CD1c-positive myeloid dendritic cell (primary cell): ENCODE data around the gene CHKB.
"Not testable (repeated sequence)": the region's sequence is repeated elsewhere in the genome, so short reads cannot be mapped to it uniquely, and the experiment has no call there.

Experiments
- DNase-seq: peaks from one replicate; pipeline ENCODE4 v3.0.0-alpha.2; 2016; ENCODE audit errors: extremely low spot score

The CHKB gene, protein sequence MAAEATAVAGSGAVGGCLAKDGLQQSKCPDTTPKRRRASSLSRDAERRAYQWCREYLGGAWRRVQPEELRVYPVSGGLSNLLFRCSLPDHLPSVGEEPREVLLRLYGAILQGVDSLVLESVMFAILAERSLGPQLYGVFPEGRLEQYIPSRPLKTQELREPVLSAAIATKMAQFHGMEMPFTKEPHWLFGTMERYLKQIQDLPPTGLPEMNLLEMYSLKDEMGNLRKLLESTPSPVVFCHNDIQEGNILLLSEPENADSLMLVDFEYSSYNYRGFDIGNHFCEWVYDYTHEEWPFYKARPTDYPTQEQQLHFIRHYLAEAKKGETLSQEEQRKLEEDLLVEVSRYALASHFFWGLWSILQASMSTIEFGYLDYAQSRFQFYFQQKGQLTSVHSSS

DNA sequence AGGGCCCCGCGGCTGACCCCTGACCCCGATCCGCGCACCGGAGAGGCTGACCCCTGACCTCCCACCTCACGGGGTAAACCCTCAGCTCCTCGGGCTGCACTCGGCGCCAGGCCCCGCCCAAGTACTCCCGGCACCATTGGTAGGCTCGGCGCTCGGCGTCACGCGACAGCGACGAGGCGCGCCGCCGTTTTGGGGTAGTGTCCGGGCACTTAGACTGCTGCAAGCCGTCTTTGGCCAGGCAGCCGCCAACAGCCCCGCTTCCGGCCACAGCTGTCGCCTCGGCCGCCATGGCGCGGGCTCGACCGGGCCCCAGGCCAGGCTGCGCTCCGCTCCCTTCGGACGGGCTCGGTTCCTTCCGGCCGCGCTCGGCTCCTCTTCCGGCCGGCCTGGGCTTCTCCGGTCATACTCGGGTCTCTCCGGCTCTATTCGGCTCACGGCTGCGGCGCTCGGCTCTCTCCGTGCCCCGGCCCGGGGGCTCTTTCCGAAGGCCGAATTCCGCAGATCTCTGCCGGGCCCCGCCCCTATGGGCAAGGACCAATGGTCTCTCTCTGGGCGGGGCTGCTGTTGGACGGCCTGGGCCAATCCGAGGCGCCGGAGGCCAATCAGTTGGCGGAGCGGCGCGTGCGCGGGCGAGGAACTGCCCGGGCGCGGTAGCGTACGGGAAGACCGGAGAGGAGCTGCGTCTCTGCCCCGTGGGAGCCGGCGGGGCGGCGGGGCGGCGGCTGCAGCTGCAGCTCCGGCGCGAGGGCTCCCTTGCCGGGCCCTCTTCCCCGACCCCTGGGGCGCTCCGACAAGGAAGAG lies at the start of gene CHKB:
CHKB (minus strand) TSS at position 357 of the 801 bp plus-strand sequence; CDS start at position 289, 68 bp downstream.
- DNase-seq: peak; percentile 99

DNA sequence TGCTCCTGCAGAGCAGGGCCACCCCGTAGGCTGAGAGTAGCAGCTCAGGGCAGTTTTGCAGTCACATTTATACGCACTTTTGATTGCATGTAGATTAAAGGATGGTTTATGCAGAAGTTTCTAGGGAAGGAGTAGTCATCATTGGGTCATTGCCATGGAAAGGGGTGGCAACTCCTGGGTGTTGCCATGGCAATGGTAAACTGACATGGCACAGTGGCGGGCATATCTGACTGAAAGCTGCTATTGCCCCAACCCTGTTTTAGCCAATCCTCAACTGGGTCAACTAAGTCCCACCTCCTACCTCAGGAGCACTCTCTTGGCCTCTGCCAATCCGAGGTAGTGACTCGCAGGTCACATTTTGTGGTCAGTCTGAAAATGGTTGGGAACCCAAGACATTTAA lies 47.7 kb upstream of the CHKB start:
- peak; percentile 26 for DNase-seq

DNA sequence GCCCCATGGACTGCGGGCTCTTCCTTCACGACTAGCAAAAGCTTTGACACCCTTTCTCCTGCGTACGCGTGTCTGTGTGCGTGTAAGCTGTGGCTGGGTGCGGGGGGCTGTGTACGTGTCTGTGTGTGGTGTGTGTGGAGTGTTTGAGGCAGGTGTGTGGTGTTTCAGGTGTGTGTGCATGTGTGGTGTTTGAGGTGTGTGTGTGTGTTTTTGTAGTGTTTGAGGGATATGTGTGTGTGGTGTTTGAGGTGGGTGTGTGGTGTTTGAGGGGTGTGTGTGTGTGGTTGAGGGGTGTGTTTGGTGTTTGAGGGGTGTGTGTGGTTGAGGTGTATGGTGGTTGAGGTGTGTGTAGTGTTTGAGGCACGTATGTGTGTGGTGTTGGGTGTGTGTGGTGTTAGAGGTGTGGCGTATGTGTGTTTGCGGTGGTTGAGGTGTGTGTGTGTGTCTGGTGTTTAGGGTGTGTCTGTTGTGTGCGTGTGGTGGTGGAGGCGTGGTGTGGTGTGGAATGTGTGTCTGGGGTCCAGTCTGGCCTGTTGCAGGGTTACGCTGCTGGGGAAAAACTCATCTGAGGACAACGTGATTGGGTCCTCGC lies 46.0 kb upstream of the CHKB start:
- no peak for DNase-seq

DNA sequence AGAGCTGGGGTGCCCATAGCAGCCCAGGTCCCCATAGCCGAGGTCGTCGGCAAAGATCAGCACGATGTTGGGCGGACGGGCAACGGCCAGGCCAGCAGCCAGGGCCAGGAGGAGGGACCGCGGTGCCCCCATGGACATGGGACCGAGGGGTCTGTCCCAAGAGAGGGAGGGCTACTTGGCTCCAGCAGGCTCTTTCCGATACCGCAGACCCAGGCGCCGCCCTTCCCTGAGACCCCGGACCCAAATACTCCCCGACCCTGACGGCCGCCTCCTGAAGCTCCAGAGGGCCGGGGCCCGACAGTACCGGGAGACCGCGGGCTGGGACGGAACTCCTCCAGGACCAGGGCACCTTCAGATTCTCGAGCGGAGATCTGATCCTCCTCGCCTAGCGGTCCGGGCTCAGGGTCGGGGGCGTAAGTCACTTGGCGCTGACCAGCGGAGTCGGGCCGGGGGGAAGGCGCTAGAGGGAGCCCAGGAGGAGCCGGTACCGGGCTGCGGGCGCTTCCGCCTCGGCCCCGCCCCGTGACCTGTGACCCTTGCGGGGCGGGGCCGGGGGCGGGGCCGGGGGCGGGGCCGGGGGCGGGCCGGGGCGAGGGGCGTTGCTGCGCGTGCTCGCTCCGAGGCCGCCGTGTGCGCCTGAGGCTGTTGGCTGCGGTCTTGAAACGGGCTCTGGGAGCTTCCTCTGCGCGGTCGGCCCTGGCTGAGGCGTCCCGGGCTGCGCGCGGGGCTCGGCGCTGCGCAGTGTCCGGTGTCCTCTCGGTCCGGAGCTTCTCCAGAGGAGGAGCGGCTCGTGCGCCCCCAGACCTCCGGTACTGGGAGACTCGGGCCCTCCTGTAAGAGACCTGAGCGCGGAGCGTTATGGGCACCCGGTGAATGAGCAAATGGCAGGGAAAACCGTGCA lies 45.2 kb upstream of the CHKB start, which contains the start of gene ARSA:
ARSA (minus strand) TSS at position 511 of the 901 bp plus-strand sequence; CDS start at position 138, 373 bp downstream.
- peak; percentile 91 for DNase-seq

DNA sequence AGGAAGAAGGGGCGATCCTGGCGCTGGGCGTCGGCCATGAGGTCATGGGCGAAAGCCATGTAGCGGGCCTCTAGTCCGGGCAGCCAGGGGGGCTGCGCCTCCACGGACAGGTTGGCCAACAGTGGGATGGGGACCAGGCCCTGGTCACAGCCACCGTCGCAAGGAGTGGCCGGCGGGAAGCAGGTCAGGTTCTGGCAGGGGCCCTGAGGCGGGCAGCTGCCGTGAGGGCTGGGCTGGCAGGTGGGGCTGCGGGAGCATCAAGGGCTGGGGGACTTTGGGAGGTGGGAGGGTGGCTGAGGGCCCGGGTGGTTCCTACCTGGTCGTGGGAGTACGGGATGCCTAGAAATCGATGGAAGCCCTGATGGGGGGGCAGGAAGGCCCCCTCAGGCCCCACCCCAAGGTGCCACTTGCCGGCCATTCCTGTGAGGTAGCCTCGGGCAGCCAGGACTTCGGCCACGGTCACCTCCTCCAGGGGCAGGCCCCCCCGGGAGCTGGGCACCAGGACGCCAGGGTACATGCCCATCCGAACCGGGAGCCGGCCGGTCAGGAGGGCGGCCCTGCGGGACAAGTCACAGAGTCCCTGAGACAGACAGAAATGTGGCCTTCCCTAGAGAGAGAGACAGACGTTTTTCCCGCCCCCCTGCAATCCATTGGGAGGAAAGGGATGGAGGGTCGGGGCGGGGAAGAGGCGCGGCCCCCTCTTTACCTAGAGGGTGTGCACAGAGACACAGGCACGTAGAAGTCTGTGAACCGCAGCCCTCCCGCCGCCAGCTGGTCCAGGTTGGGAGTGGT lies 44.4 kb upstream of the CHKB start:
- no peak for DNase-seq

DNA sequence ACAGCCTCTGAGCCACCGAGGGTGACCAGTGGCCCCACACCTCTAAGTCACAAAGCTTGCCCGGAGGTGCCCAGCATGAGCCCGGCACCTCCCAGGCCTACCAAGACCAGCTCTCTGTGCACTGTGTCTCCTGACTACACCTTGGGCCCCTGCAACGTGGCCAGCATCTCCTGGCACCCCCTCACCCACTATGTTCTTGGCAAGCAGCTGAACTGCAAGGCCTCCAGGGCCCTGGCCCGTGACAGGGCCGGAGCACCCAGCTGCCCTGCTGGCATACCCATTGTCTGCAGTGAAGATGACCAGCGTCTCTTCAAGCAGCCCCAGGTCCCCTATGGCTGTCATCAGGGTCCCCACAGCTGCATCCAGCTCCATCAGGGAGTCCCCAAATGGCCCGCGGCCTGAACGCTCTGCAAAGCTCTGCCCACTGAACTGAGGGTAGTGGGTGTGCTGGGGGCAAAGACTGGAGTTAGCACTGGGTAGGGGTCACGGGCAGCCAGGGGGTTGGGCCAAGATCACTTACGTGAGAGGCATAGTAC lies 43.7 kb upstream of the CHKB start:
- DNase-seq: no peak

DNA sequence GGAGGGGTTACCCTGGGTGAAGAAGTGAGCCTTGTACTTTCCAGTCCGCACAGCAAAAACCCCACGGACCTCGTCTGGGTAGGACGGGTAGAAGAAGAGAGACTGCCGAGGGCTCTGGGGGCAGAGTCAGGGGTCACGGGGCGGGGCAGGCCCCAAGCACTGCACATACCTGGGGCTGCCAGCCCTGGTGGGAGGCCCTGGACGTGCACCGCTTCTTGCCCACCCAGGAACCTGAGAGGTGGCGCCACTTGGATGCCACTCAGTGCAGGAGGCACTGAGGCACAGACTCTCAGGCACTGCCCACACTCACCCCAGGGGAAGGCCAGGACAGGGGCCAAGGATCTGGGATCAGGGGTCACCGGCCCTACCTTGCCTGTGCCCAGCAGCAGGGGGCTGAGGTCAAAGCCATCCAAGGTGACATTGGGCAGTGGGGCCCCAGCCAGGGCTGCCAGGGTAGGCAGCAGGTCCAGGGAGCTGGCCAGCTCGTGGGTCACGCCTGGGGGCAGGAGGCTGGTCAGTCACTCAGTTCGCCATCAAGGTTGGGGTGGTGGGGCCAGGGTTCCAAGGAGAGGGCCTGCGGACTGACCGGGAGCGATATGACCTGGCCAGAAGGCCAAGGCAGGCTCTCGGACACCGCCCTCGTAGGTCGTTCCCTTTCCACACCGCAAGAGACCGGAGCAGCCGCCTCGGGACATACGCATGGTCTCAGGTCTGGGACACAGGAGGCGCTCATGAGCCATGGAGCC lies 43.1 kb upstream of the CHKB start:
- DNase-seq: no peak

DNA sequence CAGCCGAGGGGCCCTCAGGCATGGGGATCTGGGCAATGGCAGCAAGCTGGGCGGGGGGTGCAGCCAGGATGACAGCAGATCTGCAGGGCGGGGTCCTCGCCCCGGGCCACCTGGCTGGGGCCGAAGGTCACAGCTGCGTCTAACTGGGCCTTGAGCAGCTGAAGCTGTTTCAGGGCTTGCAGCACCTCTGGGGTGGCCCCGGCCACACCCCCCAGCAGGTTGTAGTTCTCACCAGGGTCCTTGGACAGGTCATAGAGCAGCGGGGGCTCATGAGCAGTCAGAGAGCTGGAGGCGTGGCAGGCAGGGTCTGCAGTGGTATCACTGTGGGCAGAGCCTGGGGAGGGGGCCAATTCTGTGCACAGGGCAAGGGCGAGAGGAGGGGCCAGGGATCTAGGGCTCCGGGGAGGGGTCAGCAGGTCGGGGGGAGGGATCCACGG lies 42.5 kb upstream of the CHKB start:
- no peak for DNase-seq

DNA sequence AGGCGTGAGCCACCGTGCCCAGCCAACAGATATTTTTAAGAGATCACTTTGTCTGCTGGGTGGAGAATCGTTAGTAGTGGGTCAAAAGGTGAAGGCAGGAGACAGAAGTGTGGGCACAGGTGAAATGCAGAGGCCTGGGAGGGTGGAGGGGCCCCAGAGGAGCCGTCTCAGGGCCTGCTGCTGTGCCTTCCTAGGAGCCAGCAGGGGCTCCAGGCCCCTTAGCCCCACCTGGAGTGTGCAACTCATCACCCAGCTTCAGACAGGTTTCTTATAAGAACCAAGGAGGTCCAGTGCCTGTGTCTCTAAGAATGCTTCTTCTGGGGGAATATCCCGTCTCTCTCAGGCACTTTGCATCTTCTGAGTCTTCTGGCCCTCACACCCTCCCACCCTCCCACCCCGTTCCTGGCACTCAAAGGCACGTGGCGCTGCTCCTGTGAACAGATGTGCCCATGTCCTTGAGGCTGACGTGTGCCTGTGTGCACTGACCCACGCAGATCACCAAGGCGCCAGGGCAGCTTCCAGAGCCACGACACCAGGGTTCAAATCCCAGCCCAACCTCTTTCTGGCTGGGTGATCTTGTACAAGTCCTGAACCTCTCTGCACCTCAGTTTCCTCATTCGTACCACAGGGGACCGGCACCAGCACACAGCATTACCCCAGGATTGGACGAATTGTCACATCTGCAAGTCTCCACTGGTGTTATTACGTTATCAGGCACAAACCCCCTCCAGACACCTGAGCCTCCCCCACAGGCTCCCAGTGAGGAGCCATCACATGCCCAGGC lies 41.9 kb upstream of the CHKB start:
- DNase-seq: no peak

DNA sequence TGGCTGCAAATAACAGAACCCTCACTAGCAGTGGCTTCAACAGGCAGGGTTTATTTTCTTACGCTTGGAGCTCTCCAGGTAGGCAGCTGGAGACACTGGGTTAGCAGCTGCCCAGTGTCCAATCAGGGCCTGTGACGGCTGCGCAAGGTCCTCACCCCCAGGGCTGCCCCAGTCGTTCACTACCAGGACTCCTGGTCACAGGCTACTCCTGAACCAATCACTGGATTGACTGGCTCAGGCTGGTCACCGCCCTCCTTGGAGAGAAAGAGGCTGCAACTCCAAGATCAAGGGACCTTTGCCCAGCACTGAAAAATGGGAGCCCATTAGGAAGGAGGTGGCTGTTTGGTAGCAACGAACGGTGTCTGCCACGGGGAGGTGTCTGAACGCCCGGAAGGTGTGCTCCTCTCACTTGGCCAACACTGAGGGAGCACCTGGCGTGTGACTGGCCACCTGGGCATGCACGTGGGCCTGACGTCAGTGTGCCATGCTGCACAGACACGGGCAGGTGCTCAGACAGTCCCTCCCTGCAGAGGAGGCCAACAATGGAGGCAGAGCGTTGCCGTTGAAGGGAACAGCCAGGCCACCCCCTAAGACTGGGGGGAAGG lies 40.2 kb upstream of the CHKB start:
- DNase-seq: no peak

DNA sequence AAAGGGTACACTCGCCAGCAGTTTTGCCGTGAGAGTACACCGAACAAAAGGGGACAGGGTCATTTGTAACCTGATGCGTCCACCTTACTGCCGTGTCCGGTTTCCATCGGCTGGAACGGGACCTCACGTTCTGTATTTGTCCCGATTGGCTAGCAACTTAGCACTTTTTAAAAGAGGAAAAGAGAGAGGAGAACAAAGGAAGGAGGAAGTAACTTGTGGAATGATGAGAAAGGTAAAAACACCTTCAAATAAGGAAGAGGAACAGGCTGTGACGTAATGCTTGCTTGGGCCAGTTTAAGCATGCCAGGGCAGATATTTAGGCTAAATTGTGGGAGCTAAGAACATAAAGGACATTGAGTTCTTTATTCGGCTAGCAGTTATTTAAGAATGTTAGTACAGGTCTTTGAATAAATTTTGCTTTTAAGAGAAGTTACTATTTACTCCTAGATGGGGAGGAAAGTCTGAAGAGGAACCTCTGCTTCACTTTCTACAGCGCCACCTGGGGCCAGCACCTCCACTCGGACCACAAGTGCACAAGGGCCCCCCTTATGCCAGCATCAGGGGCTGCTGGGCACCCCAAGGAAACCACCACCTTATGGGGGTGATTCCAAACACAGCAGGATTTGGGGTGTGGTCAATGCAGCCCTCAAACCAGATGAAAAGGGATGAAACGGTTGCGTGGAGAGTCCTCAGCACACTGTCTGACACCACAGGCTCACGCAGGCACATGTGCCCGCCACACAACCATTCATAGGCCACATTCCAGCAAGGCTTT lies 39.5 kb upstream of the CHKB start:
- DNase-seq: peak; percentile 42

DNA sequence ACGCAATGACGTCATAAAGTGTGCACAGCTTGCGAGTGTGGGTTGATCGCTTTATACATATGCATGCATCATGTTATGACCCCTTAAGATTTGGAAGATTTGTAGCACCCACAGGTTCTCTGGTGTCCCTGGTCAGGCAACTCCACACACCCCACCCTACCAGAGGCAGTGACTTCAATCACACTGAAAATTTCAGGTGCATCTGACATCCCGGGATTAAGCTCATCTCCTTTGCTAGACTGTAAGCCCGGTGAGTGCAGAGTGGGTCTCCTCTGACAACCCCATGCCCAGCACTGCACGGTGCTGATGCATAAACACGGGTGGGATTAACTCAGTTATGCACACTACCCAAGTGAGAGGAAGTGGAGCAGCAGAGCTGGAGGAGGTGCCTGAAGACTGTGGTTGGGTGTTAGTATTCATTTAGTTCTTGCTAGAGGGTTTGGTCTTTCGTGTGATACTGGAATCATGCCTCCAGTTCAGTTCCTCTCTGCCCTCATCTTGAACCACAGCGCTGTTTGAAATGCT lies 38.8 kb upstream of the CHKB start:
- peak; percentile 69 for DNase-seq

DNA sequence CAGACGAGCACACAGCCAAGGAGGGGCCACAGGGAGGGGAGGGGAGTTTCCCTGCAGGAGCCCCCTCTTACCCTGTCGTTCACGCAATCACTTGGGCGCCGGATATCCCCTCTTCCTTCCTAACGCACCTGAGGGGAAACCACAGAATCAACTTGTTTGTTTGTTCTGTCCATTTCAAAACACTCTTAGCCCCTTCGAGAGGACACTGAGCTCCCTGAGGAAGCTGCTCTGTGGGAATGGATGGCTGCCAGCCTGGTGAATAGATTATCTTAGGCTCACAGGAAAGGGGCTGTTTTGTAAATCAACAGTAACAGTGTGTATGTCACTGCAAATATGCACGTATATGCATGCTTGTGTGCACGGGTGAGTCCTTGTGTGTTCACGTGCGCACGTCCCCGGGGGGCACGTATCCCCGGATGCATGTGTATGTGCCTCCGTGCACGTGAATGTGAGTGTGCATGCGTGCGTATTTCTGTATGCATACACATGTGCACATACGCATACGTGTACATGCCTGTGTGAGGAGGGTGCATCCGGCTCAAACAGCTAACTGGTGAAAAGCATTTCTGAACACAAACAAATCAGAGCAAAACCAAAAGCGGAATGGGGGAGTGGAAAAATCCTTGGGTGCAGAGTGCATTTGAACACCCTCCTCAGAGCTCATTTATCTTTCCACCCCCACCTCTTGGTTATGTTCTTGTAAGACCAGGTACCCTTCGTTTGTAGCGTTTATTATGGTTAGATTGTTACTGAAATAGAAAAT lies 38.1 kb upstream of the CHKB start:
- DNase-seq: peak; percentile 43

DNA sequence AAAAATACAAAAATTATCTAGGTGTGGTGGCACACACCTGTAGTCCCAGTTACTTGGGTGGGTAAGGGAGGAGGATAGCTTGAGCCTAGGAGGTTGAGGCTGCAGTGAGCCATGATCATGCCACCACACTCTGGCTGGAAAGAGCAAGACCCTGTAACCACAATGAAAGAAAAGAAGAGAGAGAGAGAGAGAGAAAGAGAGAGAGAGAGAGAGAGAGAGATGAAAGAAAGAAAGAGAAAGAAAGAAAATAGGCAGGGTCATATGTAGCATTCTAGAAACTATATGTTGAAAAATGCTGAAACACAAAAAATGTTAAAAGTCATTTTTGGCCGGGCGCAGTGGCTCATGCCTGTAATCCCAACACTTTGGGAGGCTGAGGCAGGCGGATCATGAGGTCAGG lies 31.6 kb upstream of the CHKB start:
- DNase-seq: not testable (repeated sequence)

DNA sequence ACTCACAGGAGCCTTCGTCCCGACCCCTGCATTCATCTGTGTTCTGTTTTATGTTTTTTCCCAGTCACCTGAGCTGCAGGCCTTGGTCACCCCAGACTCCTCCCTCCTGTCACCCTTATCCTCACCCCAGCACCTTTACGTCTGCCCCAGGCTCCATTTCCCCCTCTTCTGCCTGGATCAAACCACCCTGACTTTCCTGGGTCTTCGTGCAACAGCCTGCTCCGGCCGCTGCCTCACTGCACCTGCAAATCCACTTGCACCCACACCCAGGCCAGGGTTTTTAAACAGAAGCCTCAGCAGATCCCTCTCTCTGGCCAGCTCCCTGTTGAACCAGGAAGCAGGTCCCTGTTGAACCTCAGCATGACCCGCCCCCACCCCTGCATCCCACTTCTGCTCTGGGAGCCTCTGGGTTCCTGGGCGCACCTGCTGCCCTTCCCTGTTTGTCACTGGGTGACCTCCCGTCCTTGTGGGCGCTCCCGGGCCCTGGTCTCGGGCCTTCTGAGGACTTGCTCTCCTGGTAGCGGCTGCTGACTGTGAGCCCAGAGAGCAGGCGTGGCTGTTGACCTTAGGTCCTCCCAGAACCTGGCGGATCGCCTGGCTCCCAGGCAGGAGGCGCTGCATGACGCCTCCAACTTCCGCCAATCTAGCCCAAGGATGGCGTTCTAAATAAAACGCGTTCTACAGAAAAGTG lies 30.8 kb upstream of the CHKB start:
- DNase-seq: no peak
